Ascending aorta (tissue), 2 donors: ENCODE results near the gene FMN1. TPM values are rescaled to one million over a fixed set of nuclear protein-coding genes. Genes with fewer than 3 reads are reported as not detected.

Experiments used
- DNase-seq, 2 donors: peaks; one replicate each; pipeline ENCODE4 v3.0.0-alpha.2; 2019; ENCODE audit warnings: low spot score in 2 of 2
- H3K27ac ChIP-seq, 2 donors: fragments of 200-600 bp; sonication (generic); one replicate each; pipeline ENCODE4 v1.5.1; 2016 to 2017; ENCODE audit warnings: mild to moderate bottlenecking in 1 of 2
- H3K27me3 ChIP-seq: fragments of 200-600 bp; sonication (generic); one replicate; pipeline ENCODE4 v1.5.1; 2017
- H3K36me3 ChIP-seq, 2 donors: fragments of 200-600 bp; sonication (generic); one replicate each; pipeline ENCODE4 v1.5.1; 2016
- H3K4me1 ChIP-seq, 2 donors: fragments of 200-600 bp; sonication (generic); one replicate each; pipeline ENCODE4 v1.5.1; 2016 to 2017; ENCODE audit warnings: mild to moderate bottlenecking in 1 of 2
- H3K4me3 ChIP-seq, 2 donors: fragments of 200-600 bp; sonication (generic); one replicate each; pipeline ENCODE4 v1.5.1; 2016 to 2017; ENCODE audit warnings: mild to moderate bottlenecking in 1 of 2
- H3K9me3 ChIP-seq, 2 donors: fragments of 200-600 bp; sonication (generic); one replicate each; pipeline ENCODE4 v1.5.1; 2016
- CTCF ChIP-seq, 3 experiments: fragments of 200-600 bp in 2 of 3; fragments of 450-650 bp in 1 of 3; sonication (generic) in 2 of 3; IDR thresholded peaks; one replicate each; pipeline ENCODE4 v1.5.1; 2016 to 2019; ENCODE audit warnings: antibody characterized with exemption in 3 of 3, mild to moderate bottlenecking in 1 of 3, moderate library complexity in 1 of 3
- intact Hi-C: fragments of 100-400 bp; cut with DNase I; formaldehyde crosslinking; loops from one replicate; pipeline ENCODE4 v1.15.1; 2023
- total RNA-seq: library from RNA; depleted of rRNA; stranded (reverse); fragments of >200 nt; gene quantifications from one replicate; pipeline ENCODE4 v1.1.0, GENCODE V29; 2016

The FMN1 gene
- total RNA-seq, 1 donor from 2014 or later, result 4.3 TPM

GRCh38 chr15:33109345-33109744 is 85.2 kb downstream of the FMN1 start:
- Histone ChIP-seq H3K9me3 (no peaks in the 10 kb centered on the region), H3K27ac (no peak overlapping the region), H3K4me3 (no peak overlapping the region), H3K36me3 (no peaks in the 10 kb centered on the region), H3K27me3 (no peaks in the 10 kb centered on the region), H3K4me1 (no peaks in the 10 kb centered on the region)
- TF ChIP-seq CTCF (IDR thresholded peaks at IDR 0.05), result no peak
- no peak for DNase-seq
- intact Hi-C loops, result no loop called here

- Histone ChIP-seq H3K9me3 (no peaks in the 10 kb centered on the region), H3K27me3 (no peaks in the 10 kb centered on the region), H3K4me3 (no peak overlapping the region), H3K36me3 (no peaks in the 10 kb centered on the region), H3K27ac (no peak overlapping the region), H3K4me1 (no peaks in the 10 kb centered on the region)
- TF ChIP-seq CTCF (IDR thresholded peaks at IDR 0.05), result no peak
- DNase-seq, result no peak
- intact Hi-C loops, result no loop called here
These were observed 86.0 kb downstream of the FMN1 start for GRCh38 chr15:33108518-33108917.

GRCh38 chr15:33107950-33108349 is 86.6 kb downstream of the FMN1 start:
- H3K4me1 ChIP-seq, result no peaks in the 10 kb centered on the region
- intact Hi-C loops, result no loop called here
- H3K27me3 ChIP-seq, result no peaks in the 10 kb centered on the region
- no peak overlapping the region for H3K27ac ChIP-seq
- H3K9me3 ChIP-seq, result no peaks in the 10 kb centered on the region
- no peak overlapping the region for H3K4me3 ChIP-seq
- no peak for TF ChIP-seq CTCF (IDR thresholded peaks at IDR 0.05)
- no peaks in the 10 kb centered on the region for H3K36me3 ChIP-seq
- DNase-seq, result no peak

GRCh38 chr15:33104212-33104611 is 90.3 kb downstream of the FMN1 start:
- Histone ChIP-seq H3K27me3 (no peaks in the 10 kb centered on the region), H3K9me3 (no peaks in the 10 kb centered on the region), H3K4me1 (no peaks in the 10 kb centered on the region), H3K36me3 (no peaks in the 10 kb centered on the region), H3K4me3 (no peak overlapping the region), H3K27ac (no peak overlapping the region)
- no peak for DNase-seq
- intact Hi-C loops, result no loop called here
- no peak for TF ChIP-seq CTCF (IDR thresholded peaks at IDR 0.05)

GRCh38 chr15:33101036-33101435 is 93.5 kb downstream of the FMN1 start:
- H3K9me3 ChIP-seq, result no peaks in the 10 kb centered on the region
- no peak overlapping the region for H3K4me3 ChIP-seq
- no peaks in the 10 kb centered on the region for H3K4me1 ChIP-seq
- H3K27ac ChIP-seq, result no peak overlapping the region
- no peaks in the 10 kb centered on the region for H3K27me3 ChIP-seq
- DNase-seq, result no peak
- no peak for TF ChIP-seq CTCF (IDR thresholded peaks at IDR 0.05)
- H3K36me3 ChIP-seq, result no peaks in the 10 kb centered on the region
- intact Hi-C loops, result no loop called here

GRCh38 chr15:33100314-33100713 is 94.2 kb downstream of the FMN1 start:
- no peaks in the 10 kb centered on the region for H3K36me3 ChIP-seq
- no peak overlapping the region for H3K27ac ChIP-seq
- no peak for TF ChIP-seq CTCF (IDR thresholded peaks at IDR 0.05)
- no peaks in the 10 kb centered on the region for H3K9me3 ChIP-seq
- intact Hi-C loops, result no loop called here
- no peak for DNase-seq
- no peaks in the 10 kb centered on the region for H3K27me3 ChIP-seq
- H3K4me3 ChIP-seq, result no peak overlapping the region
- H3K4me1 ChIP-seq, result no peaks in the 10 kb centered on the region
